ENCODE data around the gene TTYH2.
"Not testable (repeated sequence)": the region's sequence is repeated elsewhere in the genome, so short reads cannot be mapped to it uniquely, and the experiment has no call there.

Gene TTYH2

GRCh38 chr17:74212913-74213791 is at the start of gene TTYH2:
TTYH2 (plus strand) TSS chr17:74213571; CDS start chr17:74213588, 17 bp downstream.
- no peak for DNase-seq (ENCODE audit: low read depth)

DNA sequence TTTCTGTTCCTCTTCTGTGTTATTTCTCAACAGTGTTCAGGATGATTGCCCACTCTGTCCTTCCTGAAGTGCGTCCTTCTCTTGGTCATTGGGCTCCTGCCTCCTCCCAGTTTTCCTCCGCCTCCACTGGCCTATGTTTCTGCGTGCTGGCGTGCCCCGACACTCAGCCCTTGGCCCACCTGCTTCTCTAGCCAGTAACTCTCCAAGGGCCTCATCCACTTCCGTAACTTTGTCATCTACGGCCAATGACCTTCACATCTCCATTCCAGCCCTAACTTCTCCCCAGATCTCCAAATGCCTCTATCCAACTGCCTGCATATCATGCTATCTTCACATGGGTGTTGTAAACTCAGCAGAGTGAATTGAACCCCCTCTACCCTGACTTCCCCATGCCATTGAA is 49.5 kb upstream of the TTYH2 start:
- no peak for DNase-seq (ENCODE audit: low read depth)

DNA sequence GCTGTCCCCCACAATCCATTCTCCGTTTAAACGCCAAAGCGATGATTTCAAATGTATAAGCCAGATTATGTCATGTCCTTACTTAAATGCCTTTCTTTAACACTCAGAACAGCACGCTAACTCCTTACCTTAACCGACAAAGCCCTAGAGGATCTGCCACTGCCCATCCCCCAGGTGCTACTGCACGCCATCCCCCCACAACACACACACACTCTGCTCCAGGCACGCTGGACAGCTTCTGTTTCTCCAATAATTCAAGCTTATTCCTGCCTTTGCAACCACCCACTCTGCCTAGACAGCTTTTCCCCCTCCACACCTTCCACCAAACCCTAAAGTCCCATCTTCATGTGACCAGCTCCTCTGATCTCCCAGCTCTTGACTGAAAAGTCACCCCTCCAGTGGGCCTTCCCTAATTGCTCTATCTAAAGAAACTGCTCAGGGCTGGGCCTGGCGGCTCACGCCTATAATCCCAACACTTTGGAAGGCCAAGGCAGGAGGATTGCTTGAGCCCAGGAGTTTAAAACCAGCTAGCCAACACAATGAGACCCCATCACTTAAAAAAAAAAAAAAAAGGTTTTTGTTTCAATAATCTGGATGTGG is 48.8 kb upstream of the TTYH2 start:
- DNase-seq (ENCODE audit: low read depth), result no peak

DNA sequence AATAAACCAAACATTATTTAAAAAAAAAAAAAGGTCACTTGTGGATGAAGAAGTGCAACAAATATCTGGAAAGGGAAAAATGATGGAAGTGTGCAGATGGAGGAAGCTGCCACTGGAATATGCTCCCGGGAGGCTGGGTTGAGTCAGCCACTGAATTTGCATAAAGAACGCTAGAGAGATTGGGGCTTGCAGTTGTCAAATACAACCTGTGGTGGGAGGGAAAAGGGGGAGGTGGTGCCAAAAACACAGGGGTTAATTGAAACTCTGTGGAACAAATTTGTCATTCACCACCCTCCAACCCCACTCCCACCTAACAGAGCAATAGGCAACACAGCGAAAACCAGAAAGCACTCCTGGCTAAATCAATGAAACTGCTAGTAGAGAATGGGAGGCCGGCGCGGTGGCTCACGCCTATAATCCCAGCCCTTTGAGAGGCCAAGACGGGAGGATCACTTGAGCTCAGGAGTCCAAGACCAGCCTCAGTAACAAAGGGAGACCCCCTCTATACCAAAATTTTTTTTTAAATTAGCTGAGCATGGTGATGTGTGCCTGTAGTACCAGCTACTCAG is 47.5 kb upstream of the TTYH2 start:
- DNase-seq (ENCODE audit: low read depth), result no peak

DNA sequence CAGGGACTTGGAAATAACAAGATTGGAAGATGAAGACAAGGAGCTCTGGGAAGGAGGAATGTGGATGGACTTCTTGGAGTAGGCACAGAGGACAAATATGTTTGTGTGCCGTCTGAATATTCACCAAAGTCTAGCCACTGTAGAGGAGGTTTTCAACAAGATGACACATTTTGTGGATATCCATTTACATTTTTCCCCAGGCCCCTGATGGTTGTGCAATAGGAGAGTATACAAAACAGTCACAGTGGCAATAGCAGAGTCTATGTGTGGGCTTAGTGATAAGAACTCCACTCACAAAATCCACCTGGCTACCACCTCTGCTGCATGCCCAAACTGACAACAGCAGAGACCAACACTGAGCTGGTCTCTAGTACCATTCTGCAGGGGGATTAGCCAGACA is 42.4 kb upstream of the TTYH2 start:
- DNase-seq (ENCODE audit: low read depth), result no peak

GRCh38 chr17:74172700-74173099 is 40.7 kb upstream of the TTYH2 start:
- no peak for DNase-seq (ENCODE audit: low read depth)

DNA sequence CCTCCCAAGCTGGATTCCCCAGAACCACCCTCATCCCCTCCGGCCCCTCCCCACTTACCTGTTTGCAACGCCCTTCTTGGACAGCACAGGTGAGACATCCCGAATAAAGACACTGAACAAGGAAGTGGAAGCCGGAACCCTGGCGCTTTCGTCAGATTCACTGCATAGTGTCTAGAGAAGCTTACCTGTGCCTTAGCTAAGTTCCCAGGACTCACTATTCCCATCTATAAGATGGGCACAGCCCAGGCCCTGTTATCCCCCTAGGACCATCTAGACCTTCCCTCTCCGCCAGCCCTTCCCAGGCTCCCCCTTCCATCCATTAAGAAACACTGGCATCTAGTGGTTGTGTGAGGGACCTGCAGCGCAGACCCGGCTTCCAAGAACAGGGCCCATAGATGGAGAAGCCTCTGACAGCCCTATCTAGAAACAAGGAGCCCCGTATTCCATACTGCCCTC is 36.8 kb upstream of the TTYH2 start:
- DNase-seq (ENCODE audit: low read depth), result no peak

GRCh38 chr17:74177018-74177450 is 36.3 kb upstream of the TTYH2 start:
- no peak for DNase-seq (ENCODE audit: low read depth)

- DNase-seq (ENCODE audit: low read depth), result no peak
These were observed 33.8 kb upstream of the TTYH2 start for GRCh38 chr17:74179576-74179975.

GRCh38 chr17:74180336-74180735 is 33.0 kb upstream of the TTYH2 start:
- no peak for DNase-seq (ENCODE audit: low read depth)

DNA sequence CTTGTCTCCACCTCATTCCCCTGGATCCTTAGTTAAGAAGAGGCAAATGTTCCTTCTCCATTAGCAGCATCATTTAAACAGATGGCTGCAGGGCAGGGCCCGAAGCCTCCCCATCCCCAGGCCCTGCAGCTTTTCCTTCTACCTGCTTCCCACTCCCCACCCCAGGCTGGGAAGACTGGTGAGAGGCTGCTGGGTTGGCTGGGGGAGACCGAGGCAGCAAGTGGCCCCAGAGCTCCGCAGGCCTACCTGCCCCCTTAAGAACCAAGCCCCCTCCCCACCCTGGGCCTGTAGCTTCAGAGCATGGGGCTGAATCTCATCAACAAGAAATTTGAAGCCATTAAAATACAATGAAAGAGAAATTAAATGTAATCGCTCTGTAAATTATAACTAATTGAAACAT is 32.0 kb upstream of the TTYH2 start:
- no peak for DNase-seq (ENCODE audit: low read depth)

DNA sequence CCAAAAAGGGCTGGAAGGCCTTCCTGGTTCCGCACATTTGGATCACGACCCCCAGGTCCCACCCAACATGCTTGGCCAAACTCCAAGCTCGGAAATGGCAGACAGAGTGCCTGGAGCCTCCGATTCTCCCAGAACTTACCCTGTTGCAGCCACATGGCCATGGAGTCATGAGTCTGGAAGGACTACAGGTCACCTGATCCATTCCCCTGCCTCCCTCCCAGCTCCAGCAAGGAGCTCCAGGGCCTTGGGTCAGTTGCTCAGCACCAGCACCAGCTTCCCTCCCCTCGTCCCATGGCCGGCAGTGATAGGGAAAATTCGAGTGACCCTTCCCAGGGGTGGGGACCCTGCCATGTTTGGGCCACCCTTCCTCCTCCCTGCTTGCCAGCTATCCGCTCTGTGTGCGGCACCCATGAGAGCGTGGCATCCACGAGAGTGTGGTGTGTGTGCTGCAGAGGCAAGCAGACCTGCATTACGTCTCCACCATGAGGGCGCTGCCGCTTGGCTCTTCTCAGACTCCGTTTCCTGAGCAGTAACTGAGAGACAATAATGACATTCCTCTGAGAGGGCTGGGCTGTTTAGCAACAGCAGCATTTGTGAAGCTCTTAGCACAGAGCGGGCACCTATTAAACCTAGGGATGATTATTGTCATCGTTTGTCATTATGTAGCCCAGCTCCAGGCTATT is 31.2 kb upstream of the TTYH2 start:
- no peak for DNase-seq (ENCODE audit: low read depth)

DNA sequence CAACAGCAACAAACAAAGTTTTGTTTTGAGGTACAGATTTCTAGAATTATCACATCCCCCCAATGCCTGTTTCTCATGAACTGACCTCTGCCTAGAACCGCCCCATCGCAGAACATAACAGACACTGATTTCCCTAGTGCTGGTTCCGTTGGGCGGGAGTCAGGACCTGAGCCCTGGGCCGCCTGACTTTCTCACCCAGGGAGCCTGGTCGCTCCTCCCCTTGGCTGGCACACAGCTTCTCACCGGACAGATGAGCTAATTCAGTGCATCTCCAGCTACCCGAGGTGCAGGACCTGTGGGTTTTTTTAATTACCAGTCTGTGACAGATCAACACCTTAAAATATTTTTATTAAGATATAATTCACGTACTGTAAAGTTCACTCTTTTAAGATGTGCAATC is 30.0 kb upstream of the TTYH2 start:
- DNase-seq (ENCODE audit: low read depth), result no peak

- DNase-seq (ENCODE audit: low read depth), result no peak
These were observed 27.7 kb upstream of the TTYH2 start for GRCh38 chr17:74185571-74186185.

- DNase-seq (ENCODE audit: low read depth), result no peak
These were observed 26.9 kb upstream of the TTYH2 start for GRCh38 chr17:74186498-74186897.

DNA sequence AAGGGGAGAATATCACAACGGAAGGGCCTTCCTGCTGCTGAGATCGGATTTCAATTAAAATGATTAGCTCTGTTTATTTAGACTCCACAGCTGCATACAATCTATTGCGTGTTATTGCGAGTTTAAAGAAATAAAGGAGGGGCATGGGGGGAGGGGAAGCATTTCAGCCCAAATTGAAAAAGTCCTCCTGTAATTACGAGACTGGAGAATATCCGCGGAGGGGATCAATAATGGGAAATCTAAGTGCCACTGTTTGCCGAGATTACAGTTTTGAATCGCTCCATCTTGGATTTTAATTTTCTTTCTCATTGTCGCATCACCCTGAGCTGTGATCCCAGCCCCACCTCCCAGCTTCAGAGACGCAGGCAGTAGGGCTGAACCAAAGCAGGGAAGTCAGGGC is 25.6 kb upstream of the TTYH2 start:
- no peak for DNase-seq (ENCODE audit: low read depth)

DNA sequence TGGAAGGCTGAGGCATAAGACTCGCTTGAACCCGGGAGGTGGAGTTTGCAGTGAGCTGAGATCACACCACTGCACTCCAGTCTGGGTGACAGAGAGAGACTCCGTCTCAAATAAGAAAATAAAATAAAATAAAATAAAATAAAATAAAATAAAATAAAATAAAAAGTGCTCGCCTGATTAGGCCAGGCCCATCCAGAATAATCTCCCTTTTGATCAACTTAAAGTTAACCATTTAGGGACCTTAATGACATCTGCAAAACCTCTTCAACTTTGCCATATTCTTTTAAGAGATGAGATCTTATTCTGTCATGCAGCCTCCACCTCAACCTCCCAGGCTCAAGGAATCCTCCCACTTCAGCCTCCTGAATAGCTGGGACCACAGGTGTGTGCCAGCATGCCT is 24.7 kb upstream of the TTYH2 start:
- DNase-seq (ENCODE audit: low read depth), result not testable (repeated sequence)

GRCh38 chr17:74190154-74190553 is 23.2 kb upstream of the TTYH2 start:
- no peak for DNase-seq (ENCODE audit: low read depth)

GRCh38 chr17:74190807-74191406 is 22.5 kb upstream of the TTYH2 start:
- no peak for DNase-seq (ENCODE audit: low read depth)

DNA sequence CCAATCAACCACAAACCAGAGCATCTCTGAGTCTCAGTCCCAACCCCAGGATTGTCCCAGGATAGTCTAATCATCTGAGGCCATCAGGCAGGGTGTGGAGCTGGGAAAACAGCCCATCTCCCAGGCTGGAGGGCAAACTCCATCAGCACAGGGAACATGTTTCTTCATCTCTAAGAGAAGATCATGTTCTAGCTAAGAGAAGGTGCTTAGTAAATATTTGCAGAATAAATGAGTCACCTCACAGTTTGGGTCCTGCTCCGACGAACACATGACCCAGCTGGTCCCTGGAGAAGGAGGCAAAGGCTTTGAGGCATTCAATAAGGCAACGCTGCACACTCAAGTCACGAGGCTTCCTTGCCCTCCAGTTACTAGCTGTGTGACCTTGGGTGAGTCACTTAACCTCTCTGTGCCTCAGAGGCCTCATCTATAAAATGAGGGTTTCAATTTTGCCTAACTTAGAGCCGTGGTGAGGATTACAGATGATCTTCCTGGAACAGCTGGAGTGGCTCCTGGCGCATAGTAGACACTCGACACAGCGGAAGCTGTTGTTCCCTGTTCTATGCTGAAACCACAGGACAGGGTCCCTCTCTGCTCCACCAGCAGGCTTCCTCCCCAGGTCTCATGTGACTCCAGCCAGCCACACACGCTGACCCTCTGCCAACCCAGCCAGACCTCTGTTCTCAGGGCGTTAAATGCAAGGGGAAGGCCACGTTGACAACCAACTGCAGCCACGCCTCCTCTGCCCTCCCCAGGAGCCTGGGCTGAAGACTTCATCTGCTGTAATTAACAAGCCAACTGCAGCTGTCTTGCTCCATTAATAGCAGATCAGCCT is 20.2 kb upstream of the TTYH2 start:
- DNase-seq (ENCODE audit: low read depth), result no peak

GRCh38 chr17:74194682-74195081 is 18.7 kb upstream of the TTYH2 start:
- no peak for DNase-seq (ENCODE audit: low read depth)
